Measurements from ENCODE around the gene WNT16. TPM values are rescaled to one million over a fixed set of nuclear protein-coding genes. Genes with fewer than 3 reads are reported as not detected.

WNT16 gene
- total RNA-seq, 1 experiment from 2014 or later, result not detected

DNA sequence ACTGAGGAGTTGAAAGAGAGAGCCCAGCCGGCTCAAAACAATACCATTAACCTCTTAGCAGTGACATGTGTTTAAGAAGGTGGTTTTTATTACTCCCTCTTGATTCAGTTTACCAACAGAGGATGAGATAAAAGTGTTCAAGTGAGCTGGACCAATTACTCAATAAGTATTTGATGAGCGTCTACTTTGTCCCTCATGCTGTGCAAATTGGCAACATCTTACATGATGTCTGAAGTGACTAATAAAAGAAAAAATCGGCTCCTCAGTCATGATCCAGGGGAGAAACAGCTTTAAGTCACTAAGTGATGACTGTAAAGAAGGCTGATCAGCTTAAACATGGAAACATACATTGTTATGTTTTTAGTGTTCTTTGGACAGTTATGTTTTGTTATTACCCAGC is 7.8 kb downstream of the WNT16 start:
- H4K8ac ChIP-seq (replicated peaks; ENCODE audit: insufficient read length, low read depth, low read length), result no peak overlapping the region
- H3K4me2 ChIP-seq (ENCODE audit: insufficient read depth, insufficient read length, low read length), result no peak overlapping the region
- TF ChIP-seq, protein P1, sequence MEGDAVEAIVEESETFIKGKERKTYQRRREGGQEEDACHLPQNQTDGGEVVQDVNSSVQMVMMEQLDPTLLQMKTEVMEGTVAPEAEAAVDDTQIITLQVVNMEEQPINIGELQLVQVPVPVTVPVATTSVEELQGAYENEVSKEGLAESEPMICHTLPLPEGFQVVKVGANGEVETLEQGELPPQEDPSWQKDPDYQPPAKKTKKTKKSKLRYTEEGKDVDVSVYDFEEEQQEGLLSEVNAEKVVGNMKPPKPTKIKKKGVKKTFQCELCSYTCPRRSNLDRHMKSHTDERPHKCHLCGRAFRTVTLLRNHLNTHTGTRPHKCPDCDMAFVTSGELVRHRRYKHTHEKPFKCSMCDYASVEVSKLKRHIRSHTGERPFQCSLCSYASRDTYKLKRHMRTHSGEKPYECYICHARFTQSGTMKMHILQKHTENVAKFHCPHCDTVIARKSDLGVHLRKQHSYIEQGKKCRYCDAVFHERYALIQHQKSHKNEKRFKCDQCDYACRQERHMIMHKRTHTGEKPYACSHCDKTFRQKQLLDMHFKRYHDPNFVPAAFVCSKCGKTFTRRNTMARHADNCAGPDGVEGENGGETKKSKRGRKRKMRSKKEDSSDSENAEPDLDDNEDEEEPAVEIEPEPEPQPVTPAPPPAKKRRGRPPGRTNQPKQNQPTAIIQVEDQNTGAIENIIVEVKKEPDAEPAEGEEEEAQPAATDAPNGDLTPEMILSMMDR (conservative IDR thresholded peaks at IDR 0.05), result no peak
- no peaks in the 10 kb centered on the region for H3K79me1 ChIP-seq (ENCODE audit: insufficient read depth, low read depth, low read length, poor library complexity, severe bottlenecking)
- H3K4me1 ChIP-seq (ENCODE audit: insufficient read depth, low read length), result no peaks in the 10 kb centered on the region
- no peak overlapping the region for H3K23ac ChIP-seq (ENCODE audit: insufficient read length, low read depth, low read length)
- H3K27ac ChIP-seq (ENCODE audit: insufficient read length, low read depth, low read length), result no peak overlapping the region
- no peak for DNase-seq
- H3K27me3 ChIP-seq (ENCODE audit: insufficient read depth, low read length), result no peaks in the 10 kb centered on the region
- no peaks in the 10 kb centered on the region for H4K20me1 ChIP-seq (ENCODE audit: control insufficient read depth, insufficient read depth, insufficient read length)
- Mint-ChIP-seq H3K36me3 (ENCODE audit: insufficient read depth in 1 of 3, low read depth in 3 of 3) (no peaks in the 10 kb centered on the region), H3K27ac (no peak overlapping the region), H3K4me1 (peaks cover 0 to 2% of the 10 kb centered on the region in 2 experiments; a peak in 2 of 4 replicates), H3K9me3 (no peaks in the 10 kb centered on the region), H3K27me3 (ENCODE audit: low read depth) (peaks cover 5% of the 10 kb centered on the region), H3K4me3 (no peak overlapping the region)
- no peak overlapping the region for H3T11ph ChIP-seq (ENCODE audit: low read length)
- no peaks in the 10 kb centered on the region for H3K9me3 ChIP-seq (ENCODE audit: control insufficient read depth, low read depth, low read length)
- no peak overlapping the region for H2AFZ ChIP-seq (ENCODE audit: low read length)
- H2AK5ac ChIP-seq (ENCODE audit: insufficient read length, low read length), result no peak overlapping the region
- no CpG with 5 or more reads among the region's 3 CpGs for WGBS (ENCODE audit: extremely low coverage, insufficient read length, low lambda C conversion rate)
- H2BK120ac ChIP-seq (ENCODE audit: low read depth, low read length, poor library complexity, severe bottlenecking), result no peak overlapping the region
- H2BK12ac ChIP-seq (ENCODE audit: insufficient read length, low read depth, low read length), result no peak overlapping the region
- H3K18ac ChIP-seq (ENCODE audit: insufficient read length, low read depth, low read length), result no peak overlapping the region
- no peak overlapping the region for H3K14ac ChIP-seq (ENCODE audit: insufficient read depth, low read length)
- no peak overlapping the region for H3K9ac ChIP-seq (ENCODE audit: extremely low read depth, insufficient read length, low read length)
- no peak overlapping the region for H4K91ac ChIP-seq (ENCODE audit: insufficient read length, low read depth, low read length)
- no peaks in the 10 kb centered on the region for H3K79me2 ChIP-seq (ENCODE audit: insufficient read depth, low read length)
- no peaks in the 10 kb centered on the region for H3K23me2 ChIP-seq (ENCODE audit: insufficient read length, low read depth, low read length, poor library complexity, severe bottlenecking)
- H4K5ac ChIP-seq (ENCODE audit: insufficient read length, low read depth, low read length), result no peak overlapping the region
- no peak overlapping the region for H3K4ac ChIP-seq (ENCODE audit: low read depth, low read length)
- no peak overlapping the region for H2BK5ac ChIP-seq (ENCODE audit: insufficient read length, low read length)
- no peak overlapping the region for H2BK15ac ChIP-seq (ENCODE audit: low read depth, low read length)
- no peak overlapping the region for H3K56ac ChIP-seq (ENCODE audit: insufficient read length, low read depth, low read length)
- no peak overlapping the region for H2BK20ac ChIP-seq (ENCODE audit: low read depth, low read length, poor library complexity, severe bottlenecking)
